ENCODE results near the gene IL2RA. TPM values are rescaled to one million over a fixed set of nuclear protein-coding genes. Genes with fewer than 3 reads are reported as not detected.

Gene IL2RA
- total RNA-seq, 4 donors from 2014 or later, result 0.15 to 0.28 TPM; not detected in 2

GRCh38 chr10:6072215-6072934 lies 10.2 kb upstream of the IL2RA start:
- Histone ChIP-seq H3K27me3 (no peaks in the 10 kb centered on the region), H3K36me3 (no peaks in the 10 kb centered on the region), H3K27ac (peak overlapping the region; percentile 25 to 56), H3K9me3 (no peaks in the 10 kb centered on the region), H3K4me3 (no peak overlapping the region), H3K4me1 (peaks cover 0 to 4% of the 10 kb centered on the region in 2 donors)
- intact Hi-C loops (cut with DNase I; ENCODE audit: low total_unique reads), result no loop called here
- no peak for TF ChIP-seq POLR2A (IDR thresholded peaks at IDR 0.05)
- TF ChIP-seq CTCF (IDR thresholded peaks at IDR 0.05), result no peak
- DNase-seq, result no peak

GRCh38 chr10:6071181-6072175 lies 9.3 kb upstream of the IL2RA start:
- TF ChIP-seq POLR2A (IDR thresholded peaks at IDR 0.05) (no peak), CTCF (IDR thresholded peaks at IDR 0.05) (no peak)
- no peak overlapping the region for H3K4me3 ChIP-seq
- peak overlapping the region; percentile 25 to 56 for H3K27ac ChIP-seq
- H3K9me3 ChIP-seq, result no peaks in the 10 kb centered on the region
- intact Hi-C loops (cut with DNase I; ENCODE audit: low total_unique reads), result no loop called here
- H3K36me3 ChIP-seq, result no peaks in the 10 kb centered on the region
- H3K27me3 ChIP-seq, result no peaks in the 10 kb centered on the region
- no peak for DNase-seq
- peaks cover 0 to 4% of the 10 kb centered on the region in 2 donors for H3K4me1 ChIP-seq

- no peaks in the 10 kb centered on the region for H3K36me3 ChIP-seq
These were observed 8.5 kb upstream of the IL2RA start for GRCh38 chr10:6070660-6071059.

DNA sequence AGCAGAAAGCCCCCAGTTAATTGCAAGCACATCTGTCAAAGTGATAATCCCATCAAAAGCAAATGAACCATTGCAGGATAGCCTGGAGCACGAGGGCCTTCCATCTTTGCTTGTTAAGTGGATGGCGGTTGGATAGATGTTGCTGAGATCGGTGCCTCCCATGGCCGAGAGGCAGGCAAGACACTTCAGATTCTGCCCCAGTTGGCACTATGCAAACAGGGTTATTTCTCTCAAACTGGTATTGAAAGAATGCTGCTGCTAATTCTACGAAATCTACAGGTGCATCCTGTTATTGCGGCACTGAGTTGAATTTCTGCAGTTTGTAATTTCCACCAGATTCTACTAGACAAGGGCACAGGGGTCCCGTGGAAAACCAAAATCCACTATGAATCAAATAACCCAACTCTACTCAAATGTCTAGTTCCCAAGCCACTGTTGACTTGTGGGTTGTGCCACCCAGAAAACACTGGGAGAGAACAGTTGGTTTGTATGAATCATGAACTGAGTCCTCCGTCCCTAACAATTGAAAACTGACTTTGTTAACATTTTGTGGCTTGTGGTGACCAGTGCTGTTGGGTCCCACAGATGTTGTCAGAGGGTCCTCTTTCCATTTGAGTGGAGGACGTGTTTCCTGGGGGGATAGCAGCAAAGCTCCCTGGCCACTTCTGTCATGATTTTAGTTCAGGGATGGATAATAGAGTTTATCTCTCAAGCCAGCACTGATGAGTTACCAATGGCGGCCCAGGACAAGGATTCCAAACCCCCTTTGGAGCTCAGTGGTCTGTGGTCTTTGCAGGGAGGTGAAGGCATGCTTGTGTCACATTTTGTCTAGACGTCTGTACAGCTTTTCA lies 7.1 kb upstream of the IL2RA start:
- intact Hi-C loops (cut with DNase I; ENCODE audit: low total_unique reads), result no loop called here
- TF ChIP-seq CTCF (IDR thresholded peaks at IDR 0.05) (no peak), POLR2A (IDR thresholded peaks at IDR 0.05) (no peak)
- no peak overlapping the region for H3K4me3 ChIP-seq
- no peaks in the 10 kb centered on the region for H3K27me3 ChIP-seq
- no peaks in the 10 kb centered on the region for H3K36me3 ChIP-seq
- no peaks in the 10 kb centered on the region for H3K4me1 ChIP-seq
- no peak overlapping the region for H3K27ac ChIP-seq
- DNase-seq, result no peak
- no peaks in the 10 kb centered on the region for H3K9me3 ChIP-seq

More at GRCh38 chr10:6070660-6071059, 8.5 kb upstream of the IL2RA start:
- no peak overlapping the region for H3K4me3 ChIP-seq
- DNase-seq, result no peak
- TF ChIP-seq POLR2A (IDR thresholded peaks at IDR 0.05) (no peak), CTCF (IDR thresholded peaks at IDR 0.05) (no peak)
- H3K27ac ChIP-seq, result no peak overlapping the region
- H3K9me3 ChIP-seq, result no peaks in the 10 kb centered on the region
- H3K4me1 ChIP-seq, result peaks cover 0 to 4% of the 10 kb centered on the region in 2 donors
- no peaks in the 10 kb centered on the region for H3K27me3 ChIP-seq
- intact Hi-C loops (cut with DNase I; ENCODE audit: low total_unique reads), result no loop called here
